Tibial artery (tissue), 4 donors: ENCODE results near the gene LHPP.

Source experiments
- DNase-seq, 2 donors: peaks; one replicate each; pipeline ENCODE4 v3.0.0-alpha.2; 2019
- H3K27ac ChIP-seq, 2 donors: fragments of 200-600 bp; sonication (generic) in 1 of 2; 1 replicate in 1 of 2; 2 replicates in 1 of 2; pipeline ENCODE4 v1.5.1; 2018 to 2019; ENCODE audit warnings: mild to moderate bottlenecking in 1 of 2
- H3K27me3 ChIP-seq, 2 donors: fragments of 200-600 bp; sonication (generic) in 1 of 2; one replicate each; pipeline versions ENCODE4 v1.5.1 to v1.6.0; 2016 to 2019
- H3K36me3 ChIP-seq, 3 donors: fragments of 200-600 bp; sonication (generic) in 2 of 3; one replicate each; pipeline ENCODE4 v1.5.1; 2016 to 2019; ENCODE audit warnings: mild to moderate bottlenecking in 2 of 3
- H3K4me1 ChIP-seq, 4 donors: fragments of 200-600 bp; sonication (generic) in 2 of 4; 1 replicate in 3 of 4; 2 replicates in 1 of 4; pipeline ENCODE4 v1.5.1; 2016 to 2019
- H3K4me3 ChIP-seq, 2 donors: fragments of 200-600 bp; sonication (generic) in 1 of 2; 1 replicate in 1 of 2; 2 replicates in 1 of 2; pipeline ENCODE4 v1.5.1; 2018 to 2019; ENCODE audit warnings: mild to moderate bottlenecking in 2 of 2
- H3K9me3 ChIP-seq, 3 donors: fragments of 200-600 bp; sonication (generic) in 1 of 3; one replicate each; pipeline ENCODE4 v1.5.1; 2016 to 2019
- CTCF ChIP-seq, 2 experiments: fragments of 200-600 bp in 1 of 2; fragments of 450-650 bp in 1 of 2; IDR thresholded peaks; one replicate each; pipeline ENCODE4 v1.5.1; 2017 to 2019; ENCODE audit warnings: antibody characterized with exemption in 2 of 2, mild to moderate bottlenecking in 1 of 2, moderate library complexity in 1 of 2
- intact Hi-C: fragments of 100-400 bp; cut with DNase I; formaldehyde crosslinking; loops from one replicate; pipeline ENCODE4 v1.15.0; 2023; ENCODE audit warnings: low total_unique reads

The LHPP gene

GRCh38 chr10:124630551-124630950, 168.9 kb downstream of the LHPP start:
- Histone ChIP-seq H3K27ac (no peak overlapping the region), H3K4me3 (no peak overlapping the region), H3K36me3 (no peaks in the 10 kb centered on the region), H3K27me3 (no peaks in the 10 kb centered on the region), H3K9me3 (no peaks in the 10 kb centered on the region), H3K4me1 (peaks cover 0 to 66% (median 9%) of the 10 kb centered on the region in 4 donors)
- intact Hi-C loops = no loop called here
- TF ChIP-seq CTCF (IDR thresholded peaks at IDR 0.05) = no peak
- DNase-seq = no peak

DNA sequence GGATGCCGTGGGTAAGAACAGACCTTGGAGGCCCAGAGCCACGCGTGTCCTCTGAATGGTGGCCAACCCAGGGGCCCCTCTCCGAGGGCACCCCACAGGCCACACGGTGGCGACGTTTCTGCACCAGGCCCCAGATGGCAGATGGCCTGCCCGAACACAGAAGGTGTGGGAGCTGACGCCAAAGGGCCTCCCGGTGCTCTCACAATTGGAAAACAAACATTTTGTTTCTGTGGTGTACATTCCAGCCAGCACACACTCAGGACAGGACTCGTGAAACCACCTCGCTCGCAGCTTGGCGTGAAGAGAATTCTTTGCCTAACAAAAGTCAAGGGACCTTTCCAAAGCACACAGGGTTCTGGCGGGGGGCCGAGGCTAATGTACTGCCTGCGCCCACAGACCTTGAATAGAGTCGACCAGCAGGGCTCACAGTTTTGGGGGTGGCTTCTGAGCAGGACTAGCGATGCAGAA, 170.5 kb downstream of the LHPP start:
- peaks cover 0 to 52% (median 9%) of the 10 kb centered on the region in 4 donors for H3K4me1 ChIP-seq
- no peak for DNase-seq
- H3K4me3 ChIP-seq = no peak overlapping the region
- no peak overlapping the region for H3K27ac ChIP-seq
- H3K36me3 ChIP-seq = no peaks in the 10 kb centered on the region
- H3K9me3 ChIP-seq = no peaks in the 10 kb centered on the region
- no peak for TF ChIP-seq CTCF (IDR thresholded peaks at IDR 0.05)
- intact Hi-C loops = no loop called here
- no peaks in the 10 kb centered on the region for H3K27me3 ChIP-seq

- no peak for DNase-seq
- peaks cover 0 to 48% (median 9%) of the 10 kb centered on the region in 4 donors for H3K4me1 ChIP-seq
- intact Hi-C loops = no loop called here
These were observed 170.9 kb downstream of the LHPP start for GRCh38 chr10:124632566-124632965.

GRCh38 chr10:124636271-124636995, 174.8 kb downstream of the LHPP start:
- intact Hi-C loops = no loop called here
- Histone ChIP-seq H3K4me1 (peaks cover 0 to 30% (median 6%) of the 10 kb centered on the region in 4 donors), H3K27ac (no peak overlapping the region), H3K4me3 (no peak overlapping the region), H3K9me3 (no peaks in the 10 kb centered on the region), H3K36me3 (no peaks in the 10 kb centered on the region), H3K27me3 (no peaks in the 10 kb centered on the region)
- TF ChIP-seq CTCF (IDR thresholded peaks at IDR 0.05) = no peak
- no peak for DNase-seq

More at GRCh38 chr10:124632566-124632965, 170.9 kb downstream of the LHPP start:
- TF ChIP-seq CTCF (IDR thresholded peaks at IDR 0.05) = no peak
- H3K4me3 ChIP-seq = no peak overlapping the region
- H3K9me3 ChIP-seq = no peaks in the 10 kb centered on the region
- no peak overlapping the region for H3K27ac ChIP-seq
- no peaks in the 10 kb centered on the region for H3K27me3 ChIP-seq
- H3K36me3 ChIP-seq = no peaks in the 10 kb centered on the region

GRCh38 chr10:124637091-124637700, 175.6 kb downstream of the LHPP start:
- intact Hi-C loops = no loop called here
- Histone ChIP-seq H3K4me1 (peaks cover 0 to 31% (median 12%) of the 10 kb centered on the region in 4 donors), H3K27me3 (no peaks in the 10 kb centered on the region), H3K36me3 (no peaks in the 10 kb centered on the region), H3K27ac (no peak overlapping the region), H3K4me3 (no peak overlapping the region), H3K9me3 (no peaks in the 10 kb centered on the region)
- no peak for TF ChIP-seq CTCF (IDR thresholded peaks at IDR 0.05)
- DNase-seq = no peak
